ENCODE measurements around the gene AUNIP.

DNA sequence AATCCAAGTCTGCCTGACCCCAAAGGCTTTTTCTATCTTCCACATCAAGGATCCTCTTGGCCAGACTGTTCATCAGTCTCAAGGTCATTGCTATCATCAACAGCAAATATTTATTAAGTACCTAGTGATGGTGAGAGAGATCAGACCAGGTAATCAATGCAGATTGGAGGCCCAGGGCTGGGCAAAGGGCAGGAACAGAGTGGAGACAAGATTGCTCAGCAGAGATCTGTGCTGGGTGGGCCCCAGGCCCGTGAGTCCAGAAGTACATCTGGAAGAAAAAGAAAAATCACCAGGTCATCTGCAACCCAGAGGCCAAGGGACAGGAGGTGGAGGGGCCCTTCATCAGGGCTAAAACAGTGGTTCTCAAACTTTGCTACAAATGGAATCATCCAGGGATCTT lies 26.3 kb upstream of the AUNIP start:
- TF ChIP-seq, protein P1, sequence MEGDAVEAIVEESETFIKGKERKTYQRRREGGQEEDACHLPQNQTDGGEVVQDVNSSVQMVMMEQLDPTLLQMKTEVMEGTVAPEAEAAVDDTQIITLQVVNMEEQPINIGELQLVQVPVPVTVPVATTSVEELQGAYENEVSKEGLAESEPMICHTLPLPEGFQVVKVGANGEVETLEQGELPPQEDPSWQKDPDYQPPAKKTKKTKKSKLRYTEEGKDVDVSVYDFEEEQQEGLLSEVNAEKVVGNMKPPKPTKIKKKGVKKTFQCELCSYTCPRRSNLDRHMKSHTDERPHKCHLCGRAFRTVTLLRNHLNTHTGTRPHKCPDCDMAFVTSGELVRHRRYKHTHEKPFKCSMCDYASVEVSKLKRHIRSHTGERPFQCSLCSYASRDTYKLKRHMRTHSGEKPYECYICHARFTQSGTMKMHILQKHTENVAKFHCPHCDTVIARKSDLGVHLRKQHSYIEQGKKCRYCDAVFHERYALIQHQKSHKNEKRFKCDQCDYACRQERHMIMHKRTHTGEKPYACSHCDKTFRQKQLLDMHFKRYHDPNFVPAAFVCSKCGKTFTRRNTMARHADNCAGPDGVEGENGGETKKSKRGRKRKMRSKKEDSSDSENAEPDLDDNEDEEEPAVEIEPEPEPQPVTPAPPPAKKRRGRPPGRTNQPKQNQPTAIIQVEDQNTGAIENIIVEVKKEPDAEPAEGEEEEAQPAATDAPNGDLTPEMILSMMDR (IDR thresholded peaks at IDR 0.05): no peak
- TF ChIP-seq POLR2A (IDR thresholded peaks at IDR 0.05): no peak
